ENCODE data around the gene KIR2DL1.
"Not testable (repeated sequence)": the region's sequence is repeated elsewhere in the genome, so short reads cannot be mapped to it uniquely, and the experiment has no call there.

Gene KIR2DL1

GRCh38 chr19:54817670-54818536, 48.3 kb downstream of the KIR2DL1 start:
- Histone ChIP-seq H3K4me3 (ENCODE audit: low read depth, low read length) (no peak overlapping the region), H3K36me3 (replicated peaks) (no peaks in the 10 kb centered on the region), H3K27ac (no peak overlapping the region), H3K27me3 (replicated peaks) (no peaks in the 10 kb centered on the region)
- in situ Hi-C loops (cut with HindIII; ENCODE audit: low pct_ligation_motif_present, low sequenced_read_pairs) = no loop called here
- TF ChIP-seq CTCF (IDR thresholded peaks at IDR 0.05; ENCODE audit: low read depth, low read length, missing control alignments) = no peak
- DNase-seq = no peak

- H3K27me3 ChIP-seq (replicated peaks); H3K4me3 ChIP-seq (ENCODE audit: low read depth, low read length); H3K27ac ChIP-seq; DNase-seq; H3K36me3 ChIP-seq (replicated peaks); in situ Hi-C loops (cut with HindIII; ENCODE audit: low pct_ligation_motif_present, low sequenced_read_pairs): not testable (repeated sequence)
These were observed 54.8 kb downstream of the KIR2DL1 start for GRCh38 chr19:54824416-54824815.

- in situ Hi-C loops (cut with HindIII; ENCODE audit: low pct_ligation_motif_present, low sequenced_read_pairs); DNase-seq; H3K4me3 ChIP-seq (ENCODE audit: low read depth, low read length); H3K36me3 ChIP-seq (replicated peaks); H3K27ac ChIP-seq; H3K27me3 ChIP-seq (replicated peaks): not testable (repeated sequence)
These were observed 55.7 kb downstream of the KIR2DL1 start for GRCh38 chr19:54825326-54825725.

GRCh38 chr19:54828064-54828463, 58.5 kb downstream of the KIR2DL1 start:
- H3K36me3 ChIP-seq (replicated peaks); in situ Hi-C loops (cut with HindIII; ENCODE audit: low pct_ligation_motif_present, low sequenced_read_pairs); DNase-seq; H3K4me3 ChIP-seq (ENCODE audit: low read depth, low read length); H3K27me3 ChIP-seq (replicated peaks); H3K27ac ChIP-seq: not testable (repeated sequence)

GRCh38 chr19:54832496-54832895, 62.9 kb downstream of the KIR2DL1 start, which contains the start of gene KIR2DS4:
TSS of gene KIR2DS4 (plus strand) at chr19:54832676.
- in situ Hi-C loops (cut with HindIII; ENCODE audit: low pct_ligation_motif_present, low sequenced_read_pairs) = not testable (repeated sequence)

More at GRCh38 chr19:54832496-54832895, 62.9 kb downstream of the KIR2DL1 start, which contains the start of gene KIR2DS4:
- not testable (repeated sequence) for H3K27me3 ChIP-seq (replicated peaks); DNase-seq; H3K27ac ChIP-seq; H3K4me3 ChIP-seq (ENCODE audit: low read depth, low read length); H3K36me3 ChIP-seq (replicated peaks)

All from brain microvascular endothelial cell (primary cell).